ENCODE results near the gene PAX3. TPM values are rescaled to one million over a fixed set of nuclear protein-coding genes. Genes with fewer than 3 reads are reported as not detected.

Gene PAX3
- total and polyA plus RNA-seq, 9 of the 15 experiments (the other 6 are each of a cell fraction or from before 2014, with no cell fraction given): not detected

DNA sequence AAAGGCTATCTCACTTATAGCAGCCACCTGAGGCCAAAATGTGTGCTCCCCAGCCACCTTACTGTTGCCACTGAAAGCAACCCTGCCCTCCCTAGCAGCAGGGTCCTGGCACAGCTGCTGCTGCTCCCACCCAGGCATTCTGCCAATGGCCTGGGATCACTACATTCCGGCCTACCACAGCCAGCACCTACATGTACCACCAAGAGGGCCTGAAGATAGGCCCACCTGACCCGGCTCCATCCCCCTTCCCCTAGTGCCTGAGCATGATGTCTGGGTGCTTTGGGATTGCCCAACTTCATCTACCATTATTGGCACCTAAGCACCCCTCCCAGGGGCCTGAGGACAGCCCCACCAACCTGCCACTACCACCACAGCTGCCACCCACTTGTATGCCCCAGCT is 34.6 kb upstream of the PAX3 start:
- no TSS peak for BruUV-seq (replicated peaks)
- Histone ChIP-seq H3K4me2 (ENCODE audit: insufficient read depth, low read length) (no peak overlapping the region), H3K9me1 (ENCODE audit: control insufficient read depth, insufficient read depth, low read length) (no peaks in the 10 kb centered on the region), H3K4me1 (replicated peaks in 1 of 2; ENCODE audit: control insufficient read depth in 2 of 2, insufficient read depth in 2 of 2, low read length in 2 of 2) (no peaks in the 10 kb centered on the region), H4K20me1 (replicated peaks; ENCODE audit: control insufficient read depth, insufficient read depth, low read length) (no peaks in the 10 kb centered on the region), H3K9me3 (replicated peaks; ENCODE audit: control insufficient read depth, insufficient read depth, low read depth, low read length) (no peaks in the 10 kb centered on the region), H2AFZ (ENCODE audit: low read depth, low read length) (no peak overlapping the region), H3K27ac (ENCODE audit: extremely low read depth, low read depth, low read length) (no peak overlapping the region), H3K27me3 (ENCODE audit: control insufficient read depth in 2 of 2, insufficient read depth in 2 of 2, low read length in 2 of 2) (no peaks in the 10 kb centered on the region), H3K79me2 (ENCODE audit: control insufficient read depth, insufficient read depth, low read length) (no peaks in the 10 kb centered on the region), H3K4me3 (no peak overlapping the region), H3K36me3 (ENCODE audit: control insufficient read depth, insufficient read depth, low read length) (no peaks in the 10 kb centered on the region), H3K9ac (ENCODE audit: insufficient read depth in 1 of 2, low read depth in 2 of 2, low read length in 2 of 2) (no peak overlapping the region)
- no peak for ATAC-seq
- CTCF ChIA-PET (ENCODE audit: low intra/inter-chr PET ratio): no interaction called here
- WGBS (ENCODE audit: insufficient coverage, low coverage, missing lambda C conversion rate): 6% methylated on average over 2 of the region's 2 CpGs
- POLR2A ChIA-PET: no interaction called here
- intact Hi-C loops (cut with micrococcal nuclease) (no loop called here), in situ Hi-C loops (cut with MboI) (no loop called here)
- DNase-seq (ENCODE audit: extremely low read depth in 1 of 4, low spot score in 3 of 4): no peak
- no peak for TF ChIP-seq KAT2B (IDR thresholded peaks at IDR 0.05; ENCODE audit: low read depth, low read length)
- no peak for TF ChIP-seq GTF2F1 (IDR thresholded peaks at IDR 0.05; ENCODE audit: low read depth, low read length)
- TF ChIP-seq, protein P1, sequence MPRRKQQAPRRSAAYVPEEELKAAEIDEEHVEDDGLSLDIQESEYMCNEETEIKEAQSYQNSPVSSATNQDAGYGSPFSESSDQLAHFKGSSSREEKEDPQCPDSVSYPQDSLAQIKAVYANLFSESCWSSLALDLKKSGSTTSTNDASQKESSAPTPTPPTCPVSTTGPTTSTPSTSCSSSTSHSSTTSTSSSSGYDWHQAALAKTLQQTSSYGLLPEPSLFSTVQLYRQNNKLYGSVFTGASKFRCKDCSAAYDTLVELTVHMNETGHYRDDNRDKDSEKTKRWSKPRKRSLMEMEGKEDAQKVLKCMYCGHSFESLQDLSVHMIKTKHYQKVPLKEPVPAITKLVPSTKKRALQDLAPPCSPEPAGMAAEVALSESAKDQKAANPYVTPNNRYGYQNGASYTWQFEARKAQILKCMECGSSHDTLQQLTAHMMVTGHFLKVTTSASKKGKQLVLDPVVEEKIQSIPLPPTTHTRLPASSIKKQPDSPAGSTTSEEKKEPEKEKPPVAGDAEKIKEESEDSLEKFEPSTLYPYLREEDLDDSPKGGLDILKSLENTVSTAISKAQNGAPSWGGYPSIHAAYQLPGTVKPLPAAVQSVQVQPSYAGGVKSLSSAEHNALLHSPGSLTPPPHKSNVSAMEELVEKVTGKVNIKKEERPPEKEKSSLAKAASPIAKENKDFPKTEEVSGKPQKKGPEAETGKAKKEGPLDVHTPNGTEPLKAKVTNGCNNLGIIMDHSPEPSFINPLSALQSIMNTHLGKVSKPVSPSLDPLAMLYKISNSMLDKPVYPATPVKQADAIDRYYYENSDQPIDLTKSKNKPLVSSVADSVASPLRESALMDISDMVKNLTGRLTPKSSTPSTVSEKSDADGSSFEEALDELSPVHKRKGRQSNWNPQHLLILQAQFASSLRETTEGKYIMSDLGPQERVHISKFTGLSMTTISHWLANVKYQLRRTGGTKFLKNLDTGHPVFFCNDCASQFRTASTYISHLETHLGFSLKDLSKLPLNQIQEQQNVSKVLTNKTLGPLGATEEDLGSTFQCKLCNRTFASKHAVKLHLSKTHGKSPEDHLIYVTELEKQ (CRISPR knock-in tag; IDR thresholded peaks at IDR 0.05): no peak
- TF ChIP-seq, protein P2, sequence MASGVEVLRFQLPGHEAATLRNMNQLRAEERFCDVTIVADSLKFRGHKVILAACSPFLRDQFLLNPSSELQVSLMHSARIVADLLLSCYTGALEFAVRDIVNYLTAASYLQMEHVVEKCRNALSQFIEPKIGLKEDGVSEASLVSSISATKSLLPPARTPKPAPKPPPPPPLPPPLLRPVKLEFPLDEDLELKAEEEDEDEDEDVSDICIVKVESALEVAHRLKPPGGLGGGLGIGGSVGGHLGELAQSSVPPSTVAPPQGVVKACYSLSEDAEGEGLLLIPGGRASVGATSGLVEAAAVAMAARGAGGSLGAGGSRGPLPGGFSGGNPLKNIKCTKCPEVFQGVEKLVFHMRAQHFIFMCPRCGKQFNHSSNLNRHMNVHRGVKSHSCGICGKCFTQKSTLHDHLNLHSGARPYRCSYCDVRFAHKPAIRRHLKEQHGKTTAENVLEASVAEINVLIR (CRISPR knock-in tag; IDR thresholded peaks at IDR 0.05): no peak
- no peak for TF ChIP-seq RBM22 (IDR thresholded peaks at IDR 0.05; ENCODE audit: low read depth, low read length, poor library complexity, severe bottlenecking)
- no peak for TF ChIP-seq SMARCA4 (IDR thresholded peaks at IDR 0.05)
- TF ChIP-seq POLR2H (tag; IDR thresholded peaks at IDR 0.05; ENCODE audit: low read depth): no peak
- TF ChIP-seq ZNF197 (CRISPR knock-in tag; IDR thresholded peaks at IDR 0.05; ENCODE audit: low read depth): no peak
- no peak for TF ChIP-seq MCM3 (IDR thresholded peaks at IDR 0.05)
- TF ChIP-seq, protein P3, sequence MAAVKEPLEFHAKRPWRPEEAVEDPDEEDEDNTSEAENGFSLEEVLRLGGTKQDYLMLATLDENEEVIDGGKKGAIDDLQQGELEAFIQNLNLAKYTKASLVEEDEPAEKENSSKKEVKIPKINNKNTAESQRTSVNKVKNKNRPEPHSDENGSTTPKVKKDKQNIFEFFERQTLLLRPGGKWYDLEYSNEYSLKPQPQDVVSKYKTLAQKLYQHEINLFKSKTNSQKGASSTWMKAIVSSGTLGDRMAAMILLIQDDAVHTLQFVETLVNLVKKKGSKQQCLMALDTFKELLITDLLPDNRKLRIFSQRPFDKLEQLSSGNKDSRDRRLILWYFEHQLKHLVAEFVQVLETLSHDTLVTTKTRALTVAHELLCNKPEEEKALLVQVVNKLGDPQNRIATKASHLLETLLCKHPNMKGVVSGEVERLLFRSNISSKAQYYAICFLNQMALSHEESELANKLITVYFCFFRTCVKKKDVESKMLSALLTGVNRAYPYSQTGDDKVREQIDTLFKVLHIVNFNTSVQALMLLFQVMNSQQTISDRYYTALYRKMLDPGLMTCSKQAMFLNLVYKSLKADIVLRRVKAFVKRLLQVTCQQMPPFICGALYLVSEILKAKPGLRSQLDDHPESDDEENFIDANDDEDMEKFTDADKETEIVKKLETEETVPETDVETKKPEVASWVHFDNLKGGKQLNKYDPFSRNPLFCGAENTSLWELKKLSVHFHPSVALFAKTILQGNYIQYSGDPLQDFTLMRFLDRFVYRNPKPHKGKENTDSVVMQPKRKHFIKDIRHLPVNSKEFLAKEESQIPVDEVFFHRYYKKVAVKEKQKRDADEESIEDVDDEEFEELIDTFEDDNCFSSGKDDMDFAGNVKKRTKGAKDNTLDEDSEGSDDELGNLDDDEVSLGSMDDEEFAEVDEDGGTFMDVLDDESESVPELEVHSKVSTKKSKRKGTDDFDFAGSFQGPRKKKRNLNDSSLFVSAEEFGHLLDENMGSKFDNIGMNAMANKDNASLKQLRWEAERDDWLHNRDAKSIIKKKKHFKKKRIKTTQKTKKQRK (IDR thresholded peaks at IDR 0.05; ENCODE audit: borderline replicate concordance, low read depth, low read length): no peak
- no peak for TF ChIP-seq ZNF24 (IDR thresholded peaks at IDR 0.05)
- no peak for TF ChIP-seq SMAD4 (CRISPR knock-in tag; conservative IDR thresholded peaks at IDR 0.05)
- FAIRE-seq: no peak
